Immature natural killer cell (primary cell): ENCODE results near the gene MRPL52. TPM values are rescaled to one million over a fixed set of nuclear protein-coding genes. Genes with fewer than 3 reads are reported as not detected.
"Not testable (repeated sequence)": the region's sequence is repeated elsewhere in the genome, so short reads cannot be mapped to it uniquely, and the experiment has no call there.

Experiments
- DNase-seq, 3 donors: peaks; one replicate each; pipeline ENCODE4 v3.0.0; 2022; ENCODE audit warnings: mixed read lengths in 1 of 3
- H3K27ac Mint-ChIP-seq, 6 donors: one replicate each; pipeline ENCODE4 v1.8.0; 2020; ENCODE audit warnings: mixed read lengths in 6 of 6, mild to moderate bottlenecking in 5 of 6, inconsistent platforms in 4 of 6, moderate library complexity in 3 of 6
- H3K27me3 Mint-ChIP-seq, 3 donors: one replicate each; pipeline ENCODE4 v1.8.0; 2020 to 2021; ENCODE audit warnings: low read depth in 3 of 3, mild to moderate bottlenecking in 3 of 3, mixed read lengths in 3 of 3, moderate library complexity in 3 of 3, inconsistent platforms in 1 of 3
- H3K36me3 Mint-ChIP-seq, 3 donors: one replicate each; pipeline ENCODE4 v1.8.0; 2020; ENCODE audit warnings: mixed read lengths in 3 of 3, inconsistent platforms in 2 of 3, mild to moderate bottlenecking in 2 of 3
- H3K4me1 Mint-ChIP-seq, 2 donors: one replicate each; pipeline ENCODE4 v1.8.0; 2020; ENCODE audit warnings: inconsistent platforms in 2 of 2, mild to moderate bottlenecking in 2 of 2, mixed read lengths in 2 of 2, moderate library complexity in 1 of 2
- H3K4me3 Mint-ChIP-seq, 5 donors: one replicate each; pipeline ENCODE4 v1.8.0; 2020; ENCODE audit warnings: mild to moderate bottlenecking in 5 of 5, mixed read lengths in 5 of 5, inconsistent platforms in 3 of 5, moderate library complexity in 3 of 5
- H3K9me3 Mint-ChIP-seq, 6 donors: one replicate each; pipeline ENCODE4 v1.8.0; 2020; ENCODE audit warnings: mild to moderate bottlenecking in 6 of 6, mixed read lengths in 6 of 6, inconsistent platforms in 4 of 6, moderate library complexity in 3 of 6
- polyA plus RNA-seq, 3 donors: library from polyadenylated mRNA; unstranded; fragments of 300-500 nt; fragmentation: Illumina TruSeq; gene quantifications; one replicate each; pipeline ENCODE4 v1.2.3, GENCODE V29; 2021

MRPL52 gene
- polyA plus RNA-seq, 3 donors from 2014 or later = 56.8 to 188 (median 147) TPM

DNA sequence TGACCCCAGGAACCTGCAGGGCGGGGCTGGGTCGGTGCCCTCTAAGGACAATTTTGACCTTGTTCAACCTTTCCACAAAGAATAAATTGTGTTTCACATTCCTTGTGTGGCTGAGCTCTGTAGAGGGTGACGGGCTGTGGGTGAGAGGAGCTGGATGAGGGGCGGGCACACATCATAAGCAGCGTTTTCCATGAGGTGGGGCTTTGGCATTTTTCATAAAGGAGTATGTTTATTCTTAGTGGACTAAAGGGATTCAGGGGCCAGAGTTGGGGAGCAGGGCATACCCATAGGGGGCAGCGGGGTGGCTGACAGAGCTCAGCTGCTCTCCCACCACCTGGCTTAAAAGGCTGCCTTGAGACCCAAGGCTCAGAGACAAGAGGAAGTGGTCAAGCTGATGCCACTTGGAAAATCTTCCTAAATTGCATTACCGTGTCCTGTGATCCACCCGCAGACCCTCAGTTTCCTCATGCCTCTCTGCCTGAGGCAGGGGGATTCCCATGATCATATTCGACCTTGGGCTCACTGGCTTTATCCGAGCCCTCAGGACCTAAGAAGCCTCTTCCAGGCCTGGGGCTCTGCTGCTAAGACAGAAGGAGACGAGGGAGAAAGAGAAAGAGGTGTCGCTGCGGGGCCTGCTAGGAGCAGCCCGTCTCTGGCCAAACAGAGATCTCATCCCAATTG, 18.1 kb downstream of the MRPL52 start:
- H3K4me1 Mint-ChIP-seq = peaks cover 1 to 2% of the 10 kb centered on the region in 2 donors
- peaks cover 6 to 11% (median 9%) of the 10 kb centered on the region in 3 donors for H3K27me3 Mint-ChIP-seq
- DNase-seq = no peak
- no peak overlapping the region for H3K4me3 Mint-ChIP-seq
- no peaks in the 10 kb centered on the region for H3K9me3 Mint-ChIP-seq
- H3K27ac Mint-ChIP-seq = no peak overlapping the region
- no peaks in the 10 kb centered on the region for H3K36me3 Mint-ChIP-seq

DNA sequence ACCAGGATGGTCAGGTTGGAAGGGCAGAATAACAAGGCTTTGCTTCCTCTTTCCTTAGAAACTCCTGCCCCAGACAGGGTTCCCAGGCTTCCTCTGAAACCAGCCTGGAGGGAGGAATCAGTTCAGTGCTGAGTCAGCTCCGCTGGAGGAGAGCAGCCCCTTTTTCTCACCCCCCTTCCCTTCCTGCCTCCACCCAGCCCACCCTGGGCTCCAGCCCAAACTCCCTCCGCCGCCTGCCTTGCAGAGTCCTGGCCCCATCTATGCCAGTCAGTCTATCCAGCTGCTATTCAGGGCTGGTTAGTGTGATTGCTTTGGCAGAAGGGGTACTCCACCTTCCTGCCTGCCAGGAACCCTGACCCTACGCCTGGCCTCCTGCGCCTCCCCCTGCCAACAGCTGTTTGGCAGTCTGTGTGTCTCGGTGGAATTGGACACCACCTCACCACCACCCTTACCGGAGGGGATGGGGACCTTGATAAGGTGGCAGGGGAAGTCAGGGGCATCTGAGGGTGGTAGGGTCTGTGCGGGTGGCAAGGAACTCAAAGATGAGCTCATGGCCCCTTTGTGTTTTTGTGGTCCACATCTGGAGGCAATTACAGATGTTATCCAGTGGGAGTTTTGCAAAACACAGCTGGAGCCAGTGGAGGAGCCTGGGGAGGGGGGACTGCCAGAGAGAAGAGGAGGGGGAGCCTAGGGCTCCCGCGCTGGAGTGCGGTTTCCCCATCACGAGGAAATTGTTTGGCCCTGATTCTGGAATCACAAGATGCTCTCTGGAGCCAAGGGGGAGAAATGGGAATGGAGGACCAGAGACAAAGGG, 18.9 kb downstream of the MRPL52 start:
- Mint-ChIP-seq H3K27me3 (peaks cover 8 to 14% (median 13%) of the 10 kb centered on the region in 3 donors), H3K9me3 (no peaks in the 10 kb centered on the region), H3K4me1 (peaks cover 7 to 8% of the 10 kb centered on the region in 2 donors), H3K27ac (no peak overlapping the region), H3K4me3 (no peak overlapping the region), H3K36me3 (no peaks in the 10 kb centered on the region)
- no peak for DNase-seq

DNA sequence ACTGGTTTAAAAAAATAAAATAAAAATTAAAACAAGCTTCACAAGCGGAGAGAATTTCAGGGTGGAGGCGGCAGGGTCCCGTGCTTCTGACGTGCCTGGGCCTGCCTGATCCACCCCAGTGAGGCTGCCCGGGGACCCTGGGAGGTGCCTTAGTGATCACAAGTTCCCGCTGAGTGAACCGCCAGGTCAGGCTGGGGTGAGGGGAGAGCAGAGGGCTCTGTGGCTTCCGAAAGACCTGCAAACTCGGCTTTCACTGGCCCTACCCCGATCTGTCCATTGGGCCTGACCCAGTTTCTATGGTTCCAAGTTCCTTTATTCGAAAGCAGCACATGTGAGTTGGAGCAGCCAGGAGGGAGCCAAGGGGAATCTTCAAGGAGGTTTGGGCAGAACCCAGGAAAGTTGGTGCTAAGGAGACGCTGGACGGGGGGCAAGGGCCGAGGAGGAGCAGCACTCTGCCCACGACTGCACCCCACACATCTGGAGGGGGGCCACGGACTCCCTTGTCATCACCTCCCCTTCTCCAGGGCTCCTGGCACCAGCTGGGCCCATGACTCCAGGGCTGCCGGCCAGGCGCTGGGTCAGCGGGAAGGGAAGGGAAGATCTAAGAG, 19.6 kb downstream of the MRPL52 start:
- no peak overlapping the region for H3K27ac Mint-ChIP-seq
- no peak overlapping the region for H3K4me3 Mint-ChIP-seq
- peaks cover 7 to 8% of the 10 kb centered on the region in 2 donors for H3K4me1 Mint-ChIP-seq
- H3K27me3 Mint-ChIP-seq = peaks cover 9 to 16% (median 16%) of the 10 kb centered on the region in 3 donors
- DNase-seq = no peak
- H3K9me3 Mint-ChIP-seq = no peaks in the 10 kb centered on the region
- H3K36me3 Mint-ChIP-seq = no peaks in the 10 kb centered on the region

DNA sequence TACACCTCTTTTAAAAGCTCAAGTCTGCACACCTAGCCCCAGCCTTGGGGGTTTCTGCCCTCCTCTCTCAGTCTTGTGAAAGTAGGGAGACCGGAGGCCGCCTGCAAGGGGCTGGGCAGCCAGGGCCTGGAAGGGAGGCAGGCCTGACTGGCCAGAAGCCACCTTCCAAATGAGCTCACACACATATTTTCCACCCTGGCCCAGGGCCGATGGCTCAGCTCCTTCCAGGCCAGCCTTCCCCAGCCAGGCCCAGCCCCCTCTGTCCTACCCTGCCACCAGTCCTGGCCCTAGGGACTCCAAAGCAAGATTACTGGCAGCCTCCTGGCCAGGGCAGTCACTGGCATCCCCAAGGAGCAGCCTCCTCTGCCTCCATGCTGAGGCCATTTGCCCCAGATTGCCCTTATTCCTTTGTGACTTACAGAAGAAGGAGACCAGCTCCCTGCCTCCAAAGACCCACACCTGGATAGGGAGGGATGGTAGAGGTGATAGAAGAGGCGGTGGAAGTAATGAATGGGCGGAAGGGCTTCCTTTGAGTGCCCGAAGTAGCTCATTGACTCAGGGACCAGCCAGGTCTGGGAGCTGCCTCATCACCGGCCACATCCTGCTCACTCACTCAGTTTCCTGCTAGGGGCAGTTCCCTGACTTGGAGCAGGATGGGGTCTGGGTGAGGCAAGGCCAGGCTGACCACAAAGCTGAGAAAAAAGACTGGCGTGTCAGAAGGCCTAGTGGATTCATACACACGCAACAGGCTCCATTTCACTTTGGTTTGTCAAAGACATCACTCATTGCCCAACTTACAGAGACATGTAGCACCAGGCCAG, 21.5 kb downstream of the MRPL52 start:
- H3K9me3 Mint-ChIP-seq = peaks cover 0 to 1% (median 0%) of the 10 kb centered on the region in 6 donors
- peaks cover 7 to 8% of the 10 kb centered on the region in 2 donors for H3K4me1 Mint-ChIP-seq
- no peak overlapping the region for H3K27ac Mint-ChIP-seq
- peaks cover 0 to under 1% (median 0%) of the 10 kb centered on the region in 3 donors for H3K36me3 Mint-ChIP-seq
- H3K27me3 Mint-ChIP-seq = peaks cover 8 to 20% (median 19%) of the 10 kb centered on the region in 3 donors
- no peak overlapping the region for H3K4me3 Mint-ChIP-seq
- DNase-seq = peak in 1 of 3 donors; percentile 16

DNA sequence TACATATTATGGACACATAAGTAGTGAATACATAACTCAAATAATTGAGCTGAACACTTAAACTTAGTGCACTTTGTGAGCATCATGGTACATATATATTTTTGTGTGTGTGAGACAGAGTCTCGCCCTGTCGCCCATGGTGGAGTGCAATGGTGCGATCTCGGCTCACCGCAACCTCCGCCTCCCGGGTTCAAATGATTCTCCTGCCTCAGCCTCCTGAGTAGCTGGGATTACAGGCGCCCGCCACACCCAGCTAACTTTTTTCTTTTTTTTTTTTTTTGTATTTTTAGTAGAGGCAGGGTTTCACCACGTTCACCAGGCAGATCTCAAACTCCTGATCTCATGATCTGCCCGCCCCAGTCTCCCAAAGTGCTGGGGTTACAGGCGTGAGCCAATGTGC, 22.5 kb downstream of the MRPL52 start:
- H3K36me3 Mint-ChIP-seq, H3K27ac Mint-ChIP-seq, H3K4me3 Mint-ChIP-seq, H3K9me3 Mint-ChIP-seq, H3K4me1 Mint-ChIP-seq, DNase-seq: not testable (repeated sequence)
- H3K27me3 Mint-ChIP-seq = peaks cover 8 to 20% (median 16%) of the 10 kb centered on the region in 3 donors

DNA sequence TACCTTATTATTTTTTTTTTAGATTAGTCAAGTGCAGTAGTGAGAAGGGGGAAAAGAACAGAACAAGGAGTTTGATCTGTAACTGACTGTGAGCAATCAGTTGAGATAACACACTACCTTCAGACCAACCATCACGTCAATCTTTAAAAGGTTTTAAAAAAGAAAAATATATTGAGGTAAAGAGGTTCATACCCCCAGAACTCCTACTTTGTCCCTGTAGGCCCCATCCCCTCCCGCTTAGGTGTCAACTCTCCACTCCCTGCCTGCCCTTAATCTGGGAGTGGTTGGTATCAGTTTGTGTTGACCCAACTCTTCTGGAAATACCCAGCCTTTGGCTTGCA, 22.9 kb downstream of the MRPL52 start:
- peaks cover 8 to 20% (median 16%) of the 10 kb centered on the region in 3 donors for H3K27me3 Mint-ChIP-seq
- H3K27ac Mint-ChIP-seq = peak overlapping the region in 1 of 6 donors; percentile 49
- H3K4me1 Mint-ChIP-seq = peaks cover 7 to 8% of the 10 kb centered on the region in 2 donors
- peaks cover 0 to 4% (median 0%) of the 10 kb centered on the region in 6 donors for H3K9me3 Mint-ChIP-seq
- no peak for DNase-seq
- peak overlapping the region in 1 of 5 donors; percentile 81 for H3K4me3 Mint-ChIP-seq
- H3K36me3 Mint-ChIP-seq = peaks cover 0 to 3% (median 0%) of the 10 kb centered on the region in 3 donors

DNA sequence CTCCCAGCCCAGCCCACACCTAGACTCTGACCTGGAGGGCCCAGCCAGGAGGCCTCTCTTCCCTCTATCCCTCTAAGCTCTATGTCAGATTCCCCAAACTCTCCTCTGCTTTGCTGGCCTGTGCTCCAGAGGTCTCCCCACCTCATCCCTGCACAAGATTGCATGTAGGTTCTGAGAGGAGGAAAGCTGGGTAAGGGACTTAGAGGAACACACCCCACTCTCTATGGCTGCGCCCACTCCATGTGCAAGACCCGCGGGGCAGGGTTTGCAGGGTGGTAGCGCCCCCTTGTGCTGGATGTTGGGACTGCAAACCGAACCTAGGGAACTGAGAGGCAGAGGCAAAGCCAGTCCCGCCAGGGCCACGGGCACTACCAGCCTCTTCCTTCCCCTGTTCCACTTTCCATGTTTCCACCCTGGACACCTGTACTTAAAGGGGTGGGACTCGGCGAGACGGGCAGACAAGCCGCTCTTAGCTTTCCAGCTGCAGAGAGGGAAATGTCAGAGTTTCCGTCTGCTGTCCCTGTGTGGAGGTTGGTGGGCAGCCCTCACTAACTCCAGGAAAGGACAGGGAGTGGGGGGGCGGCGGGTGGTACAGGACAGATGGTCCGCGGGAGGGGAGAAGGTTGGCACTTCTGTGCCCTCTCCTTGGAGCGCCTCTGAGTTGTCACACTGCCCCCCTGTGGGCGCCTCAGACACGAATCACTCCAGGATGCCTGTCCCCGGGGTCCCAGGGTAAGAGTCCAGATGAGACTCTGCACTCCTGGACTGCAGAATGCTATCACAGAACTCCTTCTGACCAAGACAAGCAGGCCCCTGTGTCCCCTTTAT, 23.5 kb downstream of the MRPL52 start:
- peaks cover 0 to 3% (median 0%) of the 10 kb centered on the region in 3 donors for H3K36me3 Mint-ChIP-seq
- peaks cover 0 to 4% (median 0%) of the 10 kb centered on the region in 6 donors for H3K9me3 Mint-ChIP-seq

DNA sequence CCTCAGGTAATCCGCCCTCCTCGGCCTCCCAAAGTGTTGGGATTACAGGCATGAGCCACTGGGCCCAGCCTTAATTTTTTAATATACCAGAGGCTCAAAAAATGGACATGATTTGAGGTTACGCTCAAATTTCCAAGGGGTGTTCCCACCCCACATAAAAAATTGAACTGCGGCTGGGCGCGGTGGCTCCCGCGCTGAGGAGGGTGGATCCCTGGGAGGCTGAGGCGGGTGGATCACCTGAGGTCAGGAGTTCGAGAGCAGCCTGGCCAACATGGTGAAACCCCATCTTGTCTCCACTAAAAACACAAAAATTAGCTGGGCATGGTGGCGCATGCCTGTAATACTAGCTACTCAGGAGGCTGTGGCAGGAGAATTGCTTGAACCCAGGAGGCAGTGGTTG, 24.6 kb downstream of the MRPL52 start:
- not testable (repeated sequence) for H3K27ac Mint-ChIP-seq, DNase-seq, H3K4me3 Mint-ChIP-seq, H3K9me3 Mint-ChIP-seq, H3K36me3 Mint-ChIP-seq
- Mint-ChIP-seq H3K27me3 (peaks cover 16 to 21% (median 21%) of the 10 kb centered on the region in 3 donors), H3K4me1 (peaks cover 16 to 19% of the 10 kb centered on the region in 2 donors)

More for the DNA sequence above, 23.5 kb downstream of the MRPL52 start:
- H3K4me3 Mint-ChIP-seq = peak overlapping the region; percentile 73 to 82 (median 82)
- H3K4me1 Mint-ChIP-seq = peaks cover 10 to 12% of the 10 kb centered on the region in 2 donors
- H3K27ac Mint-ChIP-seq = peak overlapping the region in 3 of 6 donors; percentile 22 to 62 (median 49)
- H3K27me3 Mint-ChIP-seq = peaks cover 10 to 20% (median 14%) of the 10 kb centered on the region in 3 donors
- DNase-seq = peak; percentile 82 to 84 (median 82)

DNA sequence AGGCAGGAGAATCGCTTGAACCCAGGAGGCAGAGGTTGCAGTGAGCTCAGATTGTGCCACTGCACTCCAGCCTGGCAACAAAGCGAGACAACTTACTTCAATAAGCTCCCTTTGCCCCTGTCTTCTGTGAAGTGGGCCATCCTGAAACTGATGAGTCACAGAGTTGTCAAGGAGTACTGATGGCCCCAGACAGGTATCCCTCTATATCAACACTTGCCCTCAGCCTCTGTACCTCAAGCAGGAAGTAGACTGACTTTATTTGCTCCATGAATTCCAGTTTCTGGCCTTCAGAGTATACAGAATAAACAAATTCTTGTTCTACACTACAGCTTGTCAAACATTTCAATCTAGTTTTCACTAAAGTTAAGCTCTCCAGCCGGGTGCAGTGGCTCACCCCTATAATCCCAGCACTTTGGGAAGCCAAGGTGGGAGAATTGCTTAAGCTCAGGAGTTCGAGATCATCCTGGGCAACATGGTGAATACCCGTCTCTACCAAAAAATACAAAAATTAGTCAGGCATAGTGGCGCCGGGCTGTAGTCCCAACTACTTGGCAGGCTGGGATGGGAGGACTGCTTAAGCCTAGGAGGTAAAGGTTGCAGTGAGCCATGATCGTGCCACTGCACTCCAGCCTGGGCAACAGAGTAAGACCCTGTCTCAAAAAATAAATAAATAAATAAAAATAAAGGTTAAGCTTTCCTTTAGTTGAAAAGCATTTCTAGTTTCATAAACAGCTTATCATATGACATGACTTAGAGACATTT, 25.5 kb downstream of the MRPL52 start:
- H3K4me3 Mint-ChIP-seq = peak overlapping the region in 2 of 5 donors; percentile 9 to 29
- no peak overlapping the region for H3K27ac Mint-ChIP-seq
- DNase-seq = no peak
- H3K36me3 Mint-ChIP-seq = peaks cover 0 to 3% (median 0%) of the 10 kb centered on the region in 3 donors
- peaks cover 16 to 19% of the 10 kb centered on the region in 2 donors for H3K4me1 Mint-ChIP-seq
- peaks cover 19 to 26% (median 20%) of the 10 kb centered on the region in 3 donors for H3K27me3 Mint-ChIP-seq
- peaks cover 0 to 4% (median 0%) of the 10 kb centered on the region in 6 donors for H3K9me3 Mint-ChIP-seq

DNA sequence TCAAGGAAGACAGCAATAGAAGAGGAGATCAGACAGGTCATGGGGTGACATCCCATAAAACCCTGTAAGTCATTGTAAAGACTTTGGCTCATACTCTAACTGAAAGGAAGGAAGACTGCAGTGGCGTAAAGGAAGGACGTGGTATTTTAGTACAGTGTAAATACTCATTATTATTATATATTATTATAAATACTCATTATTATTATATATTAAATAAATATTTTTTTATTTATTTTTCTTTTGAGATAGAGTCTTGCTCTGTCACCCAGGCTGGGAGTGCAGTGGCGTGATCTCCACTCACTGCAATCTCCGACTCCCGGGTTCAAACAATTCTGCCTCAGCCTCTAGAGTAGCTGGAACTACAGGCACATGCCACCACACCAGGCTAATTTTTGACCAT, 26.7 kb downstream of the MRPL52 start:
- peaks cover 15 to 19% of the 10 kb centered on the region in 2 donors for H3K4me1 Mint-ChIP-seq
- peaks cover 0 to 4% (median 0%) of the 10 kb centered on the region in 6 donors for H3K9me3 Mint-ChIP-seq
- H3K27ac Mint-ChIP-seq = no peak overlapping the region
- no peak overlapping the region for H3K4me3 Mint-ChIP-seq
- DNase-seq = no peak
- H3K36me3 Mint-ChIP-seq = peaks cover 0 to 3% (median 0%) of the 10 kb centered on the region in 3 donors
- peaks cover 19 to 25% (median 25%) of the 10 kb centered on the region in 3 donors for H3K27me3 Mint-ChIP-seq

DNA sequence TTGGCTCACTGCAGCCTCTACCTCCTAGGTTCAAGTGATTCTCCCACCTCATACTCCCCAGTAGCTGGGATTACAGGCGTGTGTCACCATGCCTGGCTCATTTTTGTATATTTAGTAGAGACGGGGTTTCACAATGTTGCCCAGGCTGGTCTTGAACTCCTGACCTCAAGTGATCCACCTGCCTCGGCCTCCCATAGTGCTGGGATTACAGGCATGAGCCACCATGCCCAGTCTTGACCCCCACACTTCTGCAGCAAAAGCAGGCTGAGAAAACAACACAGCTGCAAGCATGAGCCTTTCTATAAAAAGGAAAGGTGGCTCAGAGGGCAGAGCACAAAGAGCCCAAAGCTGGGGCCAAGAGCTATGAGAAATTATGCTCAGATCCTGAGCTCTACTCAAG, 30.7 kb downstream of the MRPL52 start:
- not testable (repeated sequence) for H3K27ac Mint-ChIP-seq, H3K4me3 Mint-ChIP-seq, H3K9me3 Mint-ChIP-seq, H3K36me3 Mint-ChIP-seq, DNase-seq
- Mint-ChIP-seq H3K27me3 (peaks cover 13 to 33% (median 31%) of the 10 kb centered on the region in 3 donors), H3K4me1 (peaks cover 8 to 12% of the 10 kb centered on the region in 2 donors)

DNA sequence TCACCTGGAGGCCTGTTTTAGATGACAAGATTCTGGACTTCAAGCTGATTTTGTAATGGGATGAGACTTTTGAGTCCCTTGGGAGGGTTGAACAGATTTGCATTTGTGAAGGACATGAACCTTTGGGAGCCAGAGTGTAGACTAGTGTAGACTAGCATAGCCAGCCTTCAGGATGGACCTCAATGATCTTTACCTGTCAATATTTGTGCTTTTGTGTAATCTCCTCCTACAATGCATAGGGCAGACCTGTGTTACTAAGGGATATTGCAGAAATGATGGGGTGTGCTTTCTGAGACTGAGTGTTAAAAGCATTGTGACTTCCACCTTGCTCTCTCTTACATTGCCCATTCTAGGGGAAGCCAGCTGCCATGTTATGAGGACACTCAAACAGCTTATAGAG, 32.0 kb downstream of the MRPL52 start:
- Mint-ChIP-seq H3K27ac (no peak overlapping the region), H3K36me3 (peaks cover 0 to 4% (median 0%) of the 10 kb centered on the region in 3 donors), H3K4me1 (peaks cover 8 to 12% of the 10 kb centered on the region in 2 donors), H3K4me3 (no peak overlapping the region), H3K27me3 (peaks cover 13 to 34% (median 32%) of the 10 kb centered on the region in 3 donors), H3K9me3 (no peaks in the 10 kb centered on the region)
- no peak for DNase-seq
